A673 (cell line): ENCODE measurements around the gene XPOT. TPM values are rescaled to one million over a fixed set of nuclear protein-coding genes. Genes with fewer than 3 reads are reported as not detected.

Experiments
- BruUV-seq: library from RNA; stranded (reverse); fragments of 400-500 nt; replicated peaks from 2 replicates; lab custom pipeline; 2021; lab: Mats Ljungman, UMichigan
- CTCF ChIA-PET: fragments of 300-600 bp; sonication (Branson Sonifier 250); formaldehyde crosslinking; loops from one replicate; lab custom pipeline; 2022; ENCODE audit warnings: antibody characterized with exemption; lab: Charles Lee
- POLR2A ChIA-PET: fragments of 300-600 bp; sonication (Branson Sonifier 250); formaldehyde crosslinking; loops from one replicate; lab custom pipeline; 2022; ENCODE audit warnings: antibody characterized with exemption; ENCODE audit not compliant: low non-redundant PET; lab: Charles Lee
- DNase-seq: peaks from one replicate; pipeline ENCODE4 v3.0.0-alpha.2; 2015; ENCODE audit warnings: low spot score
- H3K27ac ChIP-seq: fragments of 200-600 bp; sonication (generic); 2 replicates; pipeline ENCODE4 v1.5.1; 2016; ENCODE audit warnings: mixed run types, low read depth, mild to moderate bottlenecking, mixed read lengths, antibody characterized with exemption, low read length; ENCODE audit not compliant: poor library complexity, severe bottlenecking
- H3K27me3 ChIP-seq: fragments of 200-600 bp; sonication (generic); replicated peaks from 2 replicates; pipeline ENCODE4 v1.6.1; 2017; ENCODE audit warnings: mixed run types, low read depth, mild to moderate bottlenecking, mixed read lengths, antibody characterized with exemption, low read length; ENCODE audit not compliant: insufficient read depth, poor library complexity
- H3K36me3 ChIP-seq: fragments of 200-600 bp; sonication (generic); 2 replicates; pipeline ENCODE4 v1.6.1; 2016; ENCODE audit warnings: mixed run types, mild to moderate bottlenecking, mixed read lengths, antibody characterized with exemption, low read length; ENCODE audit not compliant: insufficient read depth, poor library complexity, severe bottlenecking
- H3K4me1 ChIP-seq: fragments of 200-600 bp; sonication (generic); 2 replicates; pipeline ENCODE4 v1.6.1; 2017; ENCODE audit warnings: mixed run types, mild to moderate bottlenecking, mixed read lengths, antibody characterized with exemption, low read length; ENCODE audit not compliant: insufficient read depth, poor library complexity, severe bottlenecking
- H3K4me3 ChIP-seq: fragments of 200-600 bp; sonication (generic); 2 replicates; pipeline ENCODE4 v1.5.1; 2016; ENCODE audit warnings: low read depth, mixed run types, mild to moderate bottlenecking, mixed read lengths, low read length; ENCODE audit not compliant: poor library complexity, severe bottlenecking
- H3K9me3 ChIP-seq: fragments of 200-600 bp; sonication (generic); 2 replicates; pipeline ENCODE4 v1.6.1; 2016; ENCODE audit warnings: mixed run types, low read depth, mild to moderate bottlenecking, mixed read lengths, antibody characterized with exemption, low read length; ENCODE audit not compliant: poor library complexity, severe bottlenecking
- EZH2 ChIP-seq: fragments of 200-600 bp; sonication (generic); IDR thresholded peaks from 2 replicates; pipeline ENCODE4 v1.6.1; 2017; ENCODE audit warnings: borderline replicate concordance, low read depth, mild to moderate bottlenecking, mixed read lengths, antibody characterized with exemption, low read length; ENCODE audit not compliant: poor library complexity, severe bottlenecking
- intact Hi-C: fragments of 100-400 bp; cut with micrococcal nuclease; formaldehyde crosslinking; loops from one replicate; pipeline ENCODE4 v1.10.0; 2022; ENCODE audit not compliant: unreplicated experiment
- total RNA-seq: library from RNA; stranded (reverse); gene quantifications from 2 replicates; pipeline ENCODE4 v1.2.3, GENCODE V29; 2021
- TF ChIP-seq, protein P1 (sequence below): fragments of 300-800, 200-600 bp; sonication (generic); conservative IDR thresholded peaks from 2 replicates; pipeline ENCODE4 v1.5.1; 2017; ENCODE audit warnings: low read depth, mild to moderate bottlenecking, antibody characterized with exemption, low read length, moderate library complexity, mixed read lengths

XPOT gene
- total RNA-seq, 1 experiment from 2014 or later = 192 TPM

DNA sequence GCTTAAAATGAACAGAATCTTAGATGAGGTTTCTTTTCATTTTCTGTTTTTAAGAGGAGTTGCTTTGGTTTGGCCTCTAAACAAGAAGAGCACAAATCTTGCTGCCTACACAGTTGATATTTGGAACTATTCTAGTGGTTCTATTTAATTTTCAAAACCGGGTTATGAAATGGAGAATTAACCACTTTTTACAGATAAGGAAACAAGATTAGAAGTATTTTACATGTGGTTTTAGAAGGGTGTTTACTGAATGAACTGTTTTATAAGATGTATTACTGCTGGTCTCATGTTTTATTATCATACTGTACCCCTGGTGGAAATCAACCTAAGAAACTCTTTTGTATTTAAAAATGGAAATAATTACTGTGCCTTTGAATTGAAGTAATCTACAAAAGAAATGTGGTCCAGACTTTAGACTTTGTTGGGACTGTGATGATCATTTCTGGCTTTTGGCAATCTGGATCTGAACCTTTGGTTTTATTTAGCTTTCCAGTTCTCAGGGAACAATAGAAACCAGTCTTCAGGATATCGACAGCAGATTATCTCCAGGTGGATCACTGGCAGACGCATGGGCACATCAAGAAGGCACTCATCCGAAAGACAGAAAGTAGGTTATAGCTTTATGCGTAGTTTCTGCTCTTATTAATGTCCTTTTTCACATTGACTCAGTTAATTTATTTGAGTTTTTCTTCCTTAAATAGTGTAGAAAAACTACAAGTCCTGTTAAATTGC lies 91.0 kb downstream of the XPOT start:
- Histone ChIP-seq H3K27ac (no peak overlapping the region), H3K4me1 (no peaks in the 10 kb centered on the region), H3K9me3 (no peaks in the 10 kb centered on the region), H3K4me3 (no peak overlapping the region), H3K27me3 (no peaks in the 10 kb centered on the region), H3K36me3 (peaks cover 79% of the 10 kb centered on the region)
- ChIA-PET POLR2A (no interaction called here), CTCF (no interaction called here)
- DNase-seq = no peak
- intact Hi-C loops = no loop called here
- BruUV-seq = no TSS peak
- TF ChIP-seq, protein P1, sequence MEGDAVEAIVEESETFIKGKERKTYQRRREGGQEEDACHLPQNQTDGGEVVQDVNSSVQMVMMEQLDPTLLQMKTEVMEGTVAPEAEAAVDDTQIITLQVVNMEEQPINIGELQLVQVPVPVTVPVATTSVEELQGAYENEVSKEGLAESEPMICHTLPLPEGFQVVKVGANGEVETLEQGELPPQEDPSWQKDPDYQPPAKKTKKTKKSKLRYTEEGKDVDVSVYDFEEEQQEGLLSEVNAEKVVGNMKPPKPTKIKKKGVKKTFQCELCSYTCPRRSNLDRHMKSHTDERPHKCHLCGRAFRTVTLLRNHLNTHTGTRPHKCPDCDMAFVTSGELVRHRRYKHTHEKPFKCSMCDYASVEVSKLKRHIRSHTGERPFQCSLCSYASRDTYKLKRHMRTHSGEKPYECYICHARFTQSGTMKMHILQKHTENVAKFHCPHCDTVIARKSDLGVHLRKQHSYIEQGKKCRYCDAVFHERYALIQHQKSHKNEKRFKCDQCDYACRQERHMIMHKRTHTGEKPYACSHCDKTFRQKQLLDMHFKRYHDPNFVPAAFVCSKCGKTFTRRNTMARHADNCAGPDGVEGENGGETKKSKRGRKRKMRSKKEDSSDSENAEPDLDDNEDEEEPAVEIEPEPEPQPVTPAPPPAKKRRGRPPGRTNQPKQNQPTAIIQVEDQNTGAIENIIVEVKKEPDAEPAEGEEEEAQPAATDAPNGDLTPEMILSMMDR = no peak
- TF ChIP-seq EZH2 = no peak

DNA sequence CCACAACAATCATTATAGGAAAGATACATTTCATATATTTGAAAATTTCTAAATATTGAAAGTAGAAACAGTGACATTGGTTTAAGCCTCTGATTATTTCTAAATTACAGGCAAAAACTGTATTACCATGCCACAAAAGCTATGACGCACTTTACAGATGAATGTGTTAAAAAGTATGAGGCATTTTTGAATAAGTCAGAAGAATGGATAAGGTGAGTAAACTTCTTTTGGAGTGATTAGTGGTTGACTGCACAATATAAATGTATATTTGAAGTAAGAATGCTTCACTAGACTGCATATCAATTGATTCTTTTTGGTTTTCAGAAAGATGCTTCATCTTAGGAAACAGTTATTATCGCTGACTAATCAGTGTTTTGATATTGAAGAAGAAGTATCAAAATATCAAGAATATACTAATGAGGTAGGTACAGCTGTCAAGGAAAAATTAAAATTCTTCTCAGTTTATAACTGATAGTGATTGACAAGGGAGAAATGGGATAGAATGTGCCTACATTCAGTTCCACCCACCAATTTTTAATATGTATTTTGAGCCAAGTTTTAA lies 92.7 kb downstream of the XPOT start:
- Histone ChIP-seq H3K4me1 (no peaks in the 10 kb centered on the region), H3K36me3 (peaks cover 76% of the 10 kb centered on the region), H3K27ac (no peak overlapping the region), H3K4me3 (no peak overlapping the region), H3K27me3 (no peaks in the 10 kb centered on the region), H3K9me3 (no peaks in the 10 kb centered on the region)
- intact Hi-C loops = no loop called here
- TF ChIP-seq, protein P1 = no peak
- TF ChIP-seq EZH2 = no peak
- no TSS peak for BruUV-seq
- CTCF ChIA-PET = no interaction called here
- POLR2A ChIA-PET = no interaction called here
- no peak for DNase-seq

DNA sequence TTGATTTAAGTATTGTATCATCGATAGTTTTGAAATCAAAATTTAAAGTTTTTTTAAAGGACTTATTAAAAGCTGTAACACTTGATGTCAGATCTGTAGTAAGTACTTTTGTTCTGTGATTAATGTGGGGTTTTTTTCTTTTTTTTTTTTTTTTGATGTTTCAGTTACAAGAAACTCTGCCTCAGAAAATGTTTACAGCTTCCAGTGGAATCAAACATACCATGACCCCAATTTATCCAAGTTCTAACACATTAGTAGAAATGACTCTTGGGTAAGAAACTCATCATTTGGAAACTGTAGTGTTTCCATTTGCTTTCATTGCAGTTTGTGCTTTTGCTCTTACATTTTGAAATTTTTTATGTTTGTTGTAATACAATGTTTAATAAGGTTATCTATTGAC lies 93.3 kb downstream of the XPOT start:
- H3K36me3 ChIP-seq = peaks cover 74% of the 10 kb centered on the region
- BruUV-seq = no TSS peak
- TF ChIP-seq EZH2 = no peak
- TF ChIP-seq, protein P1 = no peak
- H3K27me3 ChIP-seq = no peaks in the 10 kb centered on the region
- H3K4me3 ChIP-seq = no peak overlapping the region
- intact Hi-C loops = no loop called here
- H3K27ac ChIP-seq = no peak overlapping the region
- no peak for DNase-seq
- ChIA-PET CTCF (no interaction called here), POLR2A (no interaction called here)
- H3K9me3 ChIP-seq = no peaks in the 10 kb centered on the region
- H3K4me1 ChIP-seq = no peaks in the 10 kb centered on the region
